Measurements from ENCODE around the gene FNBP1L.

FNBP1L gene

GRCh38 chr1:93501399-93501798 is 53.5 kb downstream of the FNBP1L start:
- in situ Hi-C loops (cut with HindIII; ENCODE audit: low sequenced_read_pairs) = no loop called here
- DNase-seq (ENCODE audit: low read depth) = no peak
- TF ChIP-seq CTCF (IDR thresholded peaks at IDR 0.05; ENCODE audit: low read depth, low read length, missing control alignments) = no peak
- no peak overlapping the region for H3K4me3 ChIP-seq (ENCODE audit: low read depth, low read length)

- in situ Hi-C loops (cut with HindIII; ENCODE audit: low sequenced_read_pairs) = no loop called here
- no peak for TF ChIP-seq CTCF (IDR thresholded peaks at IDR 0.05; ENCODE audit: low read depth, low read length, missing control alignments)
- no peak overlapping the region for H3K4me3 ChIP-seq (ENCODE audit: low read depth, low read length)
- no peak for DNase-seq (ENCODE audit: low read depth)
These were observed 54.0 kb downstream of the FNBP1L start for GRCh38 chr1:93501829-93502369.

- no peak overlapping the region for H3K4me3 ChIP-seq (ENCODE audit: low read depth, low read length)
- no peak for TF ChIP-seq CTCF (IDR thresholded peaks at IDR 0.05; ENCODE audit: low read depth, low read length, missing control alignments)
- in situ Hi-C loops (cut with HindIII; ENCODE audit: low sequenced_read_pairs) = no loop called here
- DNase-seq (ENCODE audit: low read depth) = no peak
These were observed 54.7 kb downstream of the FNBP1L start for GRCh38 chr1:93502571-93502970.

GRCh38 chr1:93503163-93503562 is 55.2 kb downstream of the FNBP1L start:
- no peak for TF ChIP-seq CTCF (IDR thresholded peaks at IDR 0.05; ENCODE audit: low read depth, low read length, missing control alignments)
- no peak overlapping the region for H3K4me3 ChIP-seq (ENCODE audit: low read depth, low read length)
- in situ Hi-C loops (cut with HindIII; ENCODE audit: low sequenced_read_pairs) = no loop called here
- no peak for DNase-seq (ENCODE audit: low read depth)

- TF ChIP-seq CTCF (IDR thresholded peaks at IDR 0.05; ENCODE audit: low read depth, low read length, missing control alignments) = no peak
- no peak overlapping the region for H3K4me3 ChIP-seq (ENCODE audit: low read depth, low read length)
- no peak for DNase-seq (ENCODE audit: low read depth)
- in situ Hi-C loops (cut with HindIII; ENCODE audit: low sequenced_read_pairs) = no loop called here
These were observed 55.9 kb downstream of the FNBP1L start for GRCh38 chr1:93503816-93504215.

GRCh38 chr1:93504247-93505033 is 56.5 kb downstream of the FNBP1L start:
- in situ Hi-C loops (cut with HindIII; ENCODE audit: low sequenced_read_pairs) = no loop called here
- TF ChIP-seq CTCF (IDR thresholded peaks at IDR 0.05; ENCODE audit: low read depth, low read length, missing control alignments) = no peak
- H3K4me3 ChIP-seq (ENCODE audit: low read depth, low read length) = no peak overlapping the region
- no peak for DNase-seq (ENCODE audit: low read depth)
